Kidney epithelial cell (primary cell): ENCODE results near the gene FRS3. TPM values are rescaled to one million over a fixed set of nuclear protein-coding genes. Genes with fewer than 3 reads are reported as not detected.

Source experiments
- DNase-seq: peaks from one replicate; pipeline ENCODE4 v3.0.0-alpha.2; 2010; ENCODE audit warnings: low read depth
- H3K27me3 ChIP-seq: 2 replicates; pipeline ENCODE4 v1.6.0; 2011; ENCODE audit warnings: low read length; ENCODE audit not compliant: control insufficient read depth, insufficient read depth
- H3K36me3 ChIP-seq: 2 replicates; pipeline ENCODE4 v1.5.1; 2011; ENCODE audit warnings: low read length; ENCODE audit not compliant: control insufficient read depth, insufficient read depth
- H3K4me3 ChIP-seq: 2 replicates; pipeline ENCODE4 v1.5.1; 2011; ENCODE audit warnings: low read depth, mild to moderate bottlenecking, control low read depth, low read length
- CTCF ChIP-seq: IDR thresholded peaks from 2 replicates; pipeline ENCODE4 v1.5.1; 2011; ENCODE audit warnings: mild to moderate bottlenecking, moderate library complexity, low read length, control low read depth, inconsistent platforms; ENCODE audit not compliant: insufficient read depth, poor library complexity, severe bottlenecking
- total RNA-seq: library from RNA; depleted of rRNA; stranded (reverse); fragments of >200 nt; gene quantifications from 2 replicates; pipeline ENCODE4 v1.2.3, GENCODE V29; 2015

Gene FRS3
- 2.1 and 4.0 TPM in 2 replicates for total RNA-seq

GRCh38 chr6:41779788-41780550 lies at the start of gene FRS3:
Gene FRS3 (minus strand): TSS chr6:41779900. CDS start chr6:41776987, 2,913 bp downstream.
- peak within 1 kb of the TSS; percentile 70 for H3K4me3 ChIP-seq
- no peaks in the 10 kb centered on the region for H3K36me3 ChIP-seq
- peak; percentile 92 for TF ChIP-seq CTCF
- DNase-seq, result peak; percentile 71
- H3K27me3 ChIP-seq, result no peaks in the 10 kb centered on the region

- no peak for TF ChIP-seq CTCF
- no peaks in the 10 kb centered on the region for H3K36me3 ChIP-seq
- no peak overlapping the region for H3K4me3 ChIP-seq
- no peaks in the 10 kb centered on the region for H3K27me3 ChIP-seq
- DNase-seq, result no peak
These were observed 46.8 kb upstream of the FRS3 start for GRCh38 chr6:41826343-41827022.

- H3K27me3 ChIP-seq, result no peaks in the 10 kb centered on the region
- TF ChIP-seq CTCF, result no peak
- DNase-seq, result peak; percentile 18
- H3K36me3 ChIP-seq, result no peaks in the 10 kb centered on the region
- no peak overlapping the region for H3K4me3 ChIP-seq
These were observed 45.2 kb upstream of the FRS3 start for GRCh38 chr6:41824571-41825569.

- DNase-seq, result no peak
- no peak for TF ChIP-seq CTCF
- no peaks in the 10 kb centered on the region for H3K36me3 ChIP-seq
- H3K4me3 ChIP-seq, result no peak overlapping the region
- no peaks in the 10 kb centered on the region for H3K27me3 ChIP-seq
These were observed 43.5 kb upstream of the FRS3 start for GRCh38 chr6:41823178-41823577.

- no peak for TF ChIP-seq CTCF
- no peaks in the 10 kb centered on the region for H3K36me3 ChIP-seq
These were observed 42.3 kb upstream of the FRS3 start for GRCh38 chr6:41822021-41822420.

More at GRCh38 chr6:41822021-41822420, 42.3 kb upstream of the FRS3 start:
- DNase-seq, result no peak
- Histone ChIP-seq H3K27me3 (no peaks in the 10 kb centered on the region), H3K4me3 (no peak overlapping the region)
